ENCODE results near the gene USP50. TPM values are rescaled to one million over a fixed set of nuclear protein-coding genes. Genes with fewer than 3 reads are reported as not detected.
"Not testable (repeated sequence)": the region's sequence is repeated elsewhere in the genome, so short reads cannot be mapped to it uniquely, and the experiment has no call there.

USP50 gene
- total RNA-seq, 2 experiments from 2014 or later = not detected

- H3K4me3 Mint-ChIP-seq = no peak overlapping the region
- H3K27me3 Mint-ChIP-seq (ENCODE audit: low read depth) = no peaks in the 10 kb centered on the region
- intact Hi-C loops (cut with micrococcal nuclease) = no loop called here
- no peak for DNase-seq
- H3K9me3 Mint-ChIP-seq = no peaks in the 10 kb centered on the region
- CTCF ChIA-PET = no interaction called here
- H3K4me1 Mint-ChIP-seq (ENCODE audit: low read depth) = no peaks in the 10 kb centered on the region
- H3K36me3 Mint-ChIP-seq (ENCODE audit: low read depth) = peaks cover 26% of the 10 kb centered on the region
- H3K27ac Mint-ChIP-seq = no peak overlapping the region
These were observed 46.1 kb downstream of the USP50 start for GRCh38 chr15:50500352-50500751.

- intact Hi-C loops (cut with micrococcal nuclease) = no loop called here
- H3K4me3 Mint-ChIP-seq = no peak overlapping the region
- H3K4me1 Mint-ChIP-seq (ENCODE audit: low read depth) = no peaks in the 10 kb centered on the region
- H3K27me3 Mint-ChIP-seq (ENCODE audit: low read depth) = no peaks in the 10 kb centered on the region
- CTCF ChIA-PET = no interaction called here
- H3K36me3 Mint-ChIP-seq (ENCODE audit: low read depth) = peaks cover 29% of the 10 kb centered on the region
- no peaks in the 10 kb centered on the region for H3K9me3 Mint-ChIP-seq
- H3K27ac Mint-ChIP-seq = no peak overlapping the region
- no peak for DNase-seq
These were observed 49.8 kb downstream of the USP50 start for GRCh38 chr15:50496692-50497091.

GRCh38 chr15:50494547-50494946 is 51.9 kb downstream of the USP50 start:
- H3K4me1 Mint-ChIP-seq (ENCODE audit: low read depth); H3K27ac Mint-ChIP-seq; H3K9me3 Mint-ChIP-seq; DNase-seq; intact Hi-C loops (cut with micrococcal nuclease); CTCF ChIA-PET; H3K4me3 Mint-ChIP-seq; H3K27me3 Mint-ChIP-seq (ENCODE audit: low read depth): not testable (repeated sequence)
- H3K36me3 Mint-ChIP-seq (ENCODE audit: low read depth) = peaks cover 27% of the 10 kb centered on the region

GRCh38 chr15:50493625-50494024 is 52.8 kb downstream of the USP50 start:
- no peaks in the 10 kb centered on the region for H3K27me3 Mint-ChIP-seq (ENCODE audit: low read depth)
- H3K27ac Mint-ChIP-seq = no peak overlapping the region
- peaks cover 23% of the 10 kb centered on the region for H3K36me3 Mint-ChIP-seq (ENCODE audit: low read depth)
- no peak overlapping the region for H3K4me3 Mint-ChIP-seq
- intact Hi-C loops (cut with micrococcal nuclease) = no loop called here
- no peaks in the 10 kb centered on the region for H3K4me1 Mint-ChIP-seq (ENCODE audit: low read depth)
- H3K9me3 Mint-ChIP-seq = no peaks in the 10 kb centered on the region
- CTCF ChIA-PET = no interaction called here
- no peak for DNase-seq

GRCh38 chr15:50487287-50487686 is 59.2 kb downstream of the USP50 start:
- H3K27ac Mint-ChIP-seq = no peak overlapping the region
- H3K36me3 Mint-ChIP-seq (ENCODE audit: low read depth) = peaks cover 22% of the 10 kb centered on the region
- no peaks in the 10 kb centered on the region for H3K9me3 Mint-ChIP-seq
- intact Hi-C loops (cut with micrococcal nuclease) = no loop called here
- no peak overlapping the region for H3K4me3 Mint-ChIP-seq
- no peaks in the 10 kb centered on the region for H3K27me3 Mint-ChIP-seq (ENCODE audit: low read depth)
- DNase-seq = no peak
- H3K4me1 Mint-ChIP-seq (ENCODE audit: low read depth) = peaks cover 16% of the 10 kb centered on the region
- CTCF ChIA-PET = no interaction called here

GRCh38 chr15:50485389-50485788 is 61.1 kb downstream of the USP50 start:
- CTCF ChIA-PET = no interaction called here
- no peak for DNase-seq
- peaks cover 33% of the 10 kb centered on the region for H3K36me3 Mint-ChIP-seq (ENCODE audit: low read depth)
- H3K27ac Mint-ChIP-seq = no peak overlapping the region
- intact Hi-C loops (cut with micrococcal nuclease) = no loop called here
- no peaks in the 10 kb centered on the region for H3K27me3 Mint-ChIP-seq (ENCODE audit: low read depth)
- no peak overlapping the region for H3K4me3 Mint-ChIP-seq
- H3K9me3 Mint-ChIP-seq = no peaks in the 10 kb centered on the region
- H3K4me1 Mint-ChIP-seq (ENCODE audit: low read depth) = peaks cover 17% of the 10 kb centered on the region

- H3K36me3 Mint-ChIP-seq (ENCODE audit: low read depth) = peaks cover 32% of the 10 kb centered on the region
These were observed 61.7 kb downstream of the USP50 start for GRCh38 chr15:50484781-50485180.

GRCh38 chr15:50476143-50476542 is 70.3 kb downstream of the USP50 start:
- H3K4me1 Mint-ChIP-seq (ENCODE audit: low read depth) = no peaks in the 10 kb centered on the region
- DNase-seq = no peak
- H3K27ac Mint-ChIP-seq = no peak overlapping the region
- CTCF ChIA-PET = no interaction called here
- intact Hi-C loops (cut with micrococcal nuclease) = no loop called here
- no peaks in the 10 kb centered on the region for H3K27me3 Mint-ChIP-seq (ENCODE audit: low read depth)
- H3K9me3 Mint-ChIP-seq = no peaks in the 10 kb centered on the region
- H3K4me3 Mint-ChIP-seq = no peak overlapping the region
- H3K36me3 Mint-ChIP-seq (ENCODE audit: low read depth) = peaks cover 23% of the 10 kb centered on the region

More at GRCh38 chr15:50484781-50485180, 61.7 kb downstream of the USP50 start:
- Mint-ChIP-seq H3K4me1 (ENCODE audit: low read depth) (peaks cover 17% of the 10 kb centered on the region), H3K4me3 (no peak overlapping the region), H3K27me3 (ENCODE audit: low read depth) (no peaks in the 10 kb centered on the region), H3K27ac (no peak overlapping the region), H3K9me3 (no peaks in the 10 kb centered on the region)
- CTCF ChIA-PET = interaction anchor here (0.6 kb wide), 1 partner anchor 152 kb away, joined by 3 read pairs; no protein-coding TSS in a partner anchor
- no peak for DNase-seq
- intact Hi-C loops (cut with micrococcal nuclease) = no loop called here

GRCh38 chr15:50471072-50471471 is 75.4 kb downstream of the USP50 start:
- DNase-seq = no peak
- Mint-ChIP-seq H3K4me1 (ENCODE audit: low read depth) (no peaks in the 10 kb centered on the region), H3K36me3 (ENCODE audit: low read depth) (peaks cover 13% of the 10 kb centered on the region), H3K4me3 (no peak overlapping the region), H3K27me3 (ENCODE audit: low read depth) (no peaks in the 10 kb centered on the region), H3K9me3 (no peaks in the 10 kb centered on the region), H3K27ac (no peak overlapping the region)
- intact Hi-C loops (cut with micrococcal nuclease) = no loop called here
- CTCF ChIA-PET = no interaction called here

- Mint-ChIP-seq H3K27me3 (ENCODE audit: low read depth) (no peaks in the 10 kb centered on the region), H3K4me1 (ENCODE audit: low read depth) (peaks cover 15% of the 10 kb centered on the region), H3K9me3 (no peaks in the 10 kb centered on the region), H3K27ac (no peak overlapping the region), H3K4me3 (no peak overlapping the region), H3K36me3 (ENCODE audit: low read depth) (peaks cover 10% of the 10 kb centered on the region)
- no peak for DNase-seq
- CTCF ChIA-PET = interaction anchor here (0.6 to 1.2 kb wide), 4 partner anchors 9 to 502 kb away, joined by 3 to 4 read pairs (median 3); no protein-coding TSS in a partner anchor
- intact Hi-C loops (cut with micrococcal nuclease) = loop anchor here (10.0 kb wide), 1 partner anchor 441 kb away; the partner anchor contains the start of gene AP4E1
These were observed 82.8 kb downstream of the USP50 start for GRCh38 chr15:50463423-50464358.

GRCh38 chr15:50458348-50459112 is 87.9 kb downstream of the USP50 start:
- Mint-ChIP-seq H3K27ac (no peak overlapping the region), H3K36me3 (ENCODE audit: low read depth) (peaks cover 16% of the 10 kb centered on the region), H3K9me3 (no peaks in the 10 kb centered on the region), H3K27me3 (ENCODE audit: low read depth) (no peaks in the 10 kb centered on the region), H3K4me3 (no peak overlapping the region), H3K4me1 (ENCODE audit: low read depth) (peaks cover 8% of the 10 kb centered on the region)
- intact Hi-C loops (cut with micrococcal nuclease) = no loop called here
- no peak for DNase-seq
- CTCF ChIA-PET = interaction anchor here (0.6 kb wide), 1 partner anchor 49 kb away, joined by 3 read pairs; no protein-coding TSS in a partner anchor

- Mint-ChIP-seq H3K9me3 (no peaks in the 10 kb centered on the region), H3K4me3 (no peak overlapping the region), H3K27me3 (ENCODE audit: low read depth) (no peaks in the 10 kb centered on the region), H3K36me3 (ENCODE audit: low read depth) (peaks cover 10% of the 10 kb centered on the region), H3K4me1 (ENCODE audit: low read depth) (no peaks in the 10 kb centered on the region), H3K27ac (no peak overlapping the region)
- CTCF ChIA-PET = no interaction called here
- DNase-seq = no peak
- intact Hi-C loops (cut with micrococcal nuclease) = no loop called here
These were observed 93.5 kb downstream of the USP50 start for GRCh38 chr15:50452927-50453326.

All from activated naive CD4-positive, alpha-beta T cell treated with anti-CD3 and anti-CD28 coated beads for 36 hours (primary cell).